ENCODE measurements around the gene SHMT2. TPM values are rescaled to one million over a fixed set of nuclear protein-coding genes. Genes with fewer than 3 reads are reported as not detected.

The SHMT2 gene
- total RNA-seq, 1 experiment from 2014 or later, result 67.1 TPM

GRCh38 chr12:57226588-57227314, 2.8 kb upstream of the SHMT2 start:
- ATAC-seq, result no peak
- Histone ChIP-seq H3K4me1 (ENCODE audit: control insufficient read depth, insufficient read depth, low read length) (peaks cover 8% of the 10 kb centered on the region; the same call in 1 of the 2 replicates), H3K27me3 (ENCODE audit: control insufficient read depth, insufficient read depth, low read length) (no peaks in the 10 kb centered on the region), H3K27ac (ENCODE audit: low read length) (no peak overlapping the region), H3K36me3 (ENCODE audit: control insufficient read depth, insufficient read depth, low read length) (no peaks in the 10 kb centered on the region; the same call in 1 of the 2 replicates), H3K4me3 (ENCODE audit: low read depth in 2 of 2, low read length in 2 of 2) (no peak overlapping the region), H3K9me3 (ENCODE audit: control insufficient read depth, insufficient read depth, low read depth, low read length) (no peaks in the 10 kb centered on the region)
- no peak for TF ChIP-seq REST (IDR thresholded peaks at IDR 0.05; ENCODE audit: insufficient read depth in 1 of 2, low read depth in 2 of 2, low read length in 1 of 2)
- no peak for TF ChIP-seq SIN3A (IDR thresholded peaks at IDR 0.05; ENCODE audit: borderline replicate concordance, insufficient read depth, low read depth, low read length)
- no peak for TF ChIP-seq TCF7L2 (IDR thresholded peaks at IDR 0.05; ENCODE audit: low read depth, low read length)
- no TSS peak for BruUV-seq (replicated peaks)
- ChIA-PET CTCF (interaction anchor here (0.8 kb wide), 1 partner anchor 13 kb away, joined by 8 read pairs; no protein-coding TSS in a partner anchor), POLR2A (no interaction called here)
- intact Hi-C loops (cut with micrococcal nuclease; ENCODE audit: unreplicated experiment), result no loop called here
- DNase-seq (ENCODE audit: low read depth, low spot score), result no peak
- in situ Hi-C loops (cut with HindIII; ENCODE audit: low pct_unique_long_range_greater_than_20kb, low sequenced_read_pairs), result no loop called here

- ChIA-PET POLR2A (no interaction called here), CTCF (no interaction called here)
- H3K36me3 ChIP-seq (ENCODE audit: control insufficient read depth, insufficient read depth, low read length), result no peaks in the 10 kb centered on the region; the same call in none of the 2 replicates
- DNase-seq (ENCODE audit: low read depth, low spot score) (no peak), ATAC-seq (no peak)
- H3K27me3 ChIP-seq (ENCODE audit: control insufficient read depth, insufficient read depth, low read length), result no peaks in the 10 kb centered on the region
- H3K4me1 ChIP-seq (ENCODE audit: control insufficient read depth, insufficient read depth, low read length), result peaks cover 8% of the 10 kb centered on the region; the same call in 1 of the 2 replicates
- no peak for TF ChIP-seq TCF7L2 (IDR thresholded peaks at IDR 0.05; ENCODE audit: low read depth, low read length)
- no peak for TF ChIP-seq POLR2AphosphoS5 (IDR thresholded peaks at IDR 0.05; ENCODE audit: low read depth, low read length)
- no peak for TF ChIP-seq CTCF (IDR thresholded peaks at IDR 0.05)
- no peak for TF ChIP-seq REST (IDR thresholded peaks at IDR 0.05; ENCODE audit: insufficient read depth in 1 of 2, low read depth in 2 of 2, low read length in 1 of 2)
- no peak for TF ChIP-seq SIN3A (IDR thresholded peaks at IDR 0.05; ENCODE audit: borderline replicate concordance, insufficient read depth, low read depth, low read length)
- in situ Hi-C loops (cut with HindIII; ENCODE audit: low pct_unique_long_range_greater_than_20kb, low sequenced_read_pairs) (no loop called here), intact Hi-C loops (cut with micrococcal nuclease; ENCODE audit: unreplicated experiment) (no loop called here)
- BruUV-seq (replicated peaks), result no TSS peak
- no peak overlapping the region for H3K4me3 ChIP-seq (ENCODE audit: low read depth in 2 of 2, low read length in 2 of 2)
- no peaks in the 10 kb centered on the region for H3K9me3 ChIP-seq (ENCODE audit: control insufficient read depth, insufficient read depth, low read depth, low read length)
- H3K27ac ChIP-seq (ENCODE audit: low read length), result no peak overlapping the region
These were observed 2.0 kb upstream of the SHMT2 start for GRCh38 chr12:57227315-57228115.

Measured in Panc1 (cell line).